ENCODE measurements around the gene ZNF106.

DNA sequence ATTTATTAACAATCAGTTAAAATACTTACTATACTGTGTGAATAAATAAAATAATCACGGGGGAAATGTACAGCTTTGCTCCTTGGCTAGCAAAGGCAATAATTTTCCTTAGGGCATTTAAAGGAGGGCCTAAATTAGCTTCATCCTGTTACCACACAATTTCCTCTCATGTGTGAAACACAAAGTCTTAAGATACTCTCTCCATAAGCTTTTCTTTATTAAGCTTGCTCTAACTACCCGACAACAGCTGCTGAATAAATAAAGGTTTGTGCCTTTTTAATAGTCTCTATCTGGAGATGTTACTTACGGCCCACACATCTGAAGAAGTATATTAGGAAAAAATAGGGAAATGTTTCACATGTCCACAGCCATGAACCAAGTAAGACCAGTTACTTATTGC is 29.7 kb downstream of the ZNF106 start:
- TF ChIP-seq CTCF (IDR thresholded peaks at IDR 0.05; ENCODE audit: insufficient read depth, low read depth, low read length) (no peak), EZH2 (IDR thresholded peaks at IDR 0.05; ENCODE audit: insufficient read depth, low read length) (no peak)
